Breast epithelium (tissue), 3 donors: ENCODE data around the gene TOX2.

Source experiments
- CTCF ChIP-seq, 3 donors: fragments of 450-650 bp; IDR thresholded peaks; one replicate each; pipeline ENCODE4 v1.5.1; 2016 to 2017; ENCODE audit warnings: antibody characterized with exemption in 3 of 3, mild to moderate bottlenecking in 3 of 3, moderate library complexity in 3 of 3
- POLR2A ChIP-seq: fragments of 450-650 bp; IDR thresholded peaks from one replicate; pipeline ENCODE4 v1.6.1; 2016; ENCODE audit warnings: antibody characterized with exemption, mild to moderate bottlenecking, moderate library complexity

GRCh38 chr20:43895235-43895634 lies 19.4 kb upstream of the TOX2 start:
- TF ChIP-seq CTCF (IDR thresholded peaks at IDR 0.05): no peak
- no peak for TF ChIP-seq POLR2A
